WTC11 (cell line): ENCODE data around the gene LRIG3. TPM values are rescaled to one million over a fixed set of nuclear protein-coding genes. Genes with fewer than 3 reads are reported as not detected.
A peak's percentile ranks its signal among the peaks of the same experiment; 100 is the strongest.

Experiments
- ATAC-seq: fragments of 200-7000 bp; cut with Tn5 transposase; 2 replicates; pipeline ENCODE4 v1.10.0; 2021; ENCODE audit warnings: mild to moderate bottlenecking, moderate library complexity
- CTCF ChIA-PET: fragments of 300-600 bp; sonication (Branson Sonifier 250); formaldehyde crosslinking; loops from one replicate; lab custom pipeline; 2021; ENCODE audit warnings: antibody characterized with exemption; lab: Charles Lee
- POLR2A ChIA-PET: fragments of 350-600 bp; sonication (Branson Sonifier 250); formaldehyde crosslinking; loops from one replicate; lab custom pipeline; 2021; ENCODE audit warnings: antibody characterized with exemption; lab: Charles Lee
- DNase-seq: peaks from one replicate; pipeline ENCODE4 v3.0.0; 2021; ENCODE audit warnings: low spot score
- H3K27ac Mint-ChIP-seq: 2 replicates; pipeline ENCODE4 v1.8.0; 2021; ENCODE audit warnings: mixed read lengths
- H3K27me3 Mint-ChIP-seq: 2 replicates; pipeline ENCODE4 v1.8.0; 2021; ENCODE audit warnings: low read depth, mild to moderate bottlenecking, moderate library complexity, mixed read lengths
- H3K36me3 Mint-ChIP-seq: 2 replicates; pipeline ENCODE4 v1.8.0; 2021; ENCODE audit warnings: mixed read lengths
- H3K4me1 Mint-ChIP-seq: 2 replicates; pipeline ENCODE4 v1.8.0; 2022; ENCODE audit warnings: mixed read lengths
- H3K4me3 Mint-ChIP-seq: 2 replicates; pipeline ENCODE4 v1.8.0; 2021; ENCODE audit warnings: mild to moderate bottlenecking, moderate library complexity, mixed read lengths
- H3K9me3 Mint-ChIP-seq: 2 replicates; pipeline ENCODE4 v1.8.0; 2021; ENCODE audit warnings: mixed read lengths
- ATF1 ChIP-seq: sonication (generic); formaldehyde crosslinking; IDR thresholded peaks from 2 replicates; pipeline ENCODE4 v1.8.1; 2023; ENCODE audit warnings: mild to moderate bottlenecking, moderate library complexity, missing genetic modification reagents
- FOXJ3 ChIP-seq: sonication (generic); formaldehyde crosslinking; IDR thresholded peaks from 2 replicates; pipeline ENCODE4 v1.9.0; 2021; ENCODE audit warnings: missing genetic modification reagents, mild to moderate bottlenecking, borderline replicate concordance
- JAZF1 ChIP-seq: fragments of 250-450 bp; sonication (Bioruptor Pico); IDR thresholded peaks from 2 replicates; pipeline ENCODE4 v1.9.0; 2021; ENCODE audit warnings: moderate library complexity, mild to moderate bottlenecking, inconsistent platforms
- NFE2L1 ChIP-seq: sonication (generic); formaldehyde crosslinking; IDR thresholded peaks from 2 replicates; pipeline ENCODE4 v1.8.1; 2023; ENCODE audit warnings: missing genetic modification reagents
- ZNF138 ChIP-seq: sonication (generic); formaldehyde crosslinking; conservative IDR thresholded peaks from 2 replicates; pipeline ENCODE4 v1.8.1; 2022; ENCODE audit warnings: mild to moderate bottlenecking, moderate library complexity, missing genetic modification reagents
- ZNF317 ChIP-seq: sonication (generic); formaldehyde crosslinking; IDR thresholded peaks from 2 replicates; pipeline ENCODE4 v1.8.1; 2023; ENCODE audit warnings: low read depth, mild to moderate bottlenecking, moderate library complexity, missing genetic modification reagents, borderline replicate concordance
- total RNA-seq: library from RNA; stranded (reverse); gene quantifications from 3 replicates; pipeline ENCODE4 v1.2.3, GENCODE V29; 2021
- TF ChIP-seq, protein P1 (sequence below): sonication (generic); formaldehyde crosslinking; IDR thresholded peaks from 2 replicates; pipeline ENCODE4 v1.8.0; 2022; ENCODE audit warnings: mild to moderate bottlenecking, missing genetic modification reagents
- TF ChIP-seq, protein P2 (sequence below): sonication (generic); formaldehyde crosslinking; IDR thresholded peaks from 2 replicates; pipeline ENCODE4 v1.8.0; 2023; ENCODE audit warnings: mild to moderate bottlenecking, missing genetic modification reagents
- TF ChIP-seq, protein P3 (sequence below): sonication (generic); formaldehyde crosslinking; IDR thresholded peaks from 2 replicates; pipeline ENCODE4 v1.8.1; 2023; ENCODE audit warnings: mild to moderate bottlenecking, missing genetic modification reagents
- TF ChIP-seq, protein P4 (sequence below): sonication (generic); formaldehyde crosslinking; IDR thresholded peaks from 2 replicates; pipeline ENCODE4 v1.8.1; 2023; ENCODE audit warnings: mild to moderate bottlenecking, missing genetic modification reagents, borderline replicate concordance
- TF ChIP-seq, protein P5 (sequence below): sonication (generic); formaldehyde crosslinking; IDR thresholded peaks from 2 replicates; pipeline ENCODE4 v1.8.0; 2023; ENCODE audit warnings: missing genetic modification reagents, mild to moderate bottlenecking, borderline replicate concordance
- TF ChIP-seq, protein P6 (sequence below): fragments of 200-600 bp; IDR thresholded peaks from 2 replicates; pipeline ENCODE4 v1.8.0; 2022; ENCODE audit warnings: antibody characterized with exemption

LRIG3 gene
- total RNA-seq, 1 experiment from 2014 or later = 13.0 TPM

DNA sequence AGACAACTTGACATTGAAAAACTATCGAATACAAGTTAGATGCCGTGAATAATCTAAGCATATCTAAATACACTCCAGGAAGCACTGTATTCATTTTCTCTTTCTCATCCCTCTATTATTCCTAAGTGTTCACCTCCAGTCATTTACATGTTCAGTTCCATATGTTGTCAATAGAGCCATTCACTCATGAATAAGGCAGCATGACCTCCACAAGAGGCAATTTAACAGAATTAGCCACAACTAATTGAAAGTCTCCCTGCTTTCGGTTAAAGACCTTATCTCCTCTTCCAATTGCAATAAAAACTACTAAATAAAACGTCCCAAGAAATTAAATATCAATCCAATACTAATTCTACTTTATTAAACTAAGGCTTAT lies 1.8 kb downstream of the LRIG3 start:
- TF ChIP-seq NFE2L1 (CRISPR knock-in tag) (no peak), ATF1 (CRISPR knock-in tag) (no peak), FOXJ3 (CRISPR knock-in tag) (no peak), JAZF1 (no peak), ZNF317 (CRISPR knock-in tag) (no peak), ZNF138 (no peak)
- TF ChIP-seq, protein P1, sequence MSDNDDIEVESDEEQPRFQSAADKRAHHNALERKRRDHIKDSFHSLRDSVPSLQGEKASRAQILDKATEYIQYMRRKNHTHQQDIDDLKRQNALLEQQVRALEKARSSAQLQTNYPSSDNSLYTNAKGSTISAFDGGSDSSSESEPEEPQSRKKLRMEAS (CRISPR knock-in tag) = no peak
- TF ChIP-seq, protein P2, sequence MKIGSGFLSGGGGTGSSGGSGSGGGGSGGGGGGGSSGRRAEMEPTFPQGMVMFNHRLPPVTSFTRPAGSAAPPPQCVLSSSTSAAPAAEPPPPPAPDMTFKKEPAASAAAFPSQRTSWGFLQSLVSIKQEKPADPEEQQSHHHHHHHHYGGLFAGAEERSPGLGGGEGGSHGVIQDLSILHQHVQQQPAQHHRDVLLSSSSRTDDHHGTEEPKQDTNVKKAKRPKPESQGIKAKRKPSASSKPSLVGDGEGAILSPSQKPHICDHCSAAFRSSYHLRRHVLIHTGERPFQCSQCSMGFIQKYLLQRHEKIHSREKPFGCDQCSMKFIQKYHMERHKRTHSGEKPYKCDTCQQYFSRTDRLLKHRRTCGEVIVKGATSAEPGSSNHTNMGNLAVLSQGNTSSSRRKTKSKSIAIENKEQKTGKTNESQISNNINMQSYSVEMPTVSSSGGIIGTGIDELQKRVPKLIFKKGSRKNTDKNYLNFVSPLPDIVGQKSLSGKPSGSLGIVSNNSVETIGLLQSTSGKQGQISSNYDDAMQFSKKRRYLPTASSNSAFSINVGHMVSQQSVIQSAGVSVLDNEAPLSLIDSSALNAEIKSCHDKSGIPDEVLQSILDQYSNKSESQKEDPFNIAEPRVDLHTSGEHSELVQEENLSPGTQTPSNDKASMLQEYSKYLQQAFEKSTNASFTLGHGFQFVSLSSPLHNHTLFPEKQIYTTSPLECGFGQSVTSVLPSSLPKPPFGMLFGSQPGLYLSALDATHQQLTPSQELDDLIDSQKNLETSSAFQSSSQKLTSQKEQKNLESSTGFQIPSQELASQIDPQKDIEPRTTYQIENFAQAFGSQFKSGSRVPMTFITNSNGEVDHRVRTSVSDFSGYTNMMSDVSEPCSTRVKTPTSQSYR (CRISPR knock-in tag) = no peak
- TF ChIP-seq, protein P3, sequence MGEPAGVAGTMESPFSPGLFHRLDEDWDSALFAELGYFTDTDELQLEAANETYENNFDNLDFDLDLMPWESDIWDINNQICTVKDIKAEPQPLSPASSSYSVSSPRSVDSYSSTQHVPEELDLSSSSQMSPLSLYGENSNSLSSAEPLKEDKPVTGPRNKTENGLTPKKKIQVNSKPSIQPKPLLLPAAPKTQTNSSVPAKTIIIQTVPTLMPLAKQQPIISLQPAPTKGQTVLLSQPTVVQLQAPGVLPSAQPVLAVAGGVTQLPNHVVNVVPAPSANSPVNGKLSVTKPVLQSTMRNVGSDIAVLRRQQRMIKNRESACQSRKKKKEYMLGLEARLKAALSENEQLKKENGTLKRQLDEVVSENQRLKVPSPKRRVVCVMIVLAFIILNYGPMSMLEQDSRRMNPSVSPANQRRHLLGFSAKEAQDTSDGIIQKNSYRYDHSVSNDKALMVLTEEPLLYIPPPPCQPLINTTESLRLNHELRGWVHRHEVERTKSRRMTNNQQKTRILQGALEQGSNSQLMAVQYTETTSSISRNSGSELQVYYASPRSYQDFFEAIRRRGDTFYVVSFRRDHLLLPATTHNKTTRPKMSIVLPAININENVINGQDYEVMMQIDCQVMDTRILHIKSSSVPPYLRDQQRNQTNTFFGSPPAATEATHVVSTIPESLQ (CRISPR knock-in tag) = no peak
- TF ChIP-seq, protein P4, sequence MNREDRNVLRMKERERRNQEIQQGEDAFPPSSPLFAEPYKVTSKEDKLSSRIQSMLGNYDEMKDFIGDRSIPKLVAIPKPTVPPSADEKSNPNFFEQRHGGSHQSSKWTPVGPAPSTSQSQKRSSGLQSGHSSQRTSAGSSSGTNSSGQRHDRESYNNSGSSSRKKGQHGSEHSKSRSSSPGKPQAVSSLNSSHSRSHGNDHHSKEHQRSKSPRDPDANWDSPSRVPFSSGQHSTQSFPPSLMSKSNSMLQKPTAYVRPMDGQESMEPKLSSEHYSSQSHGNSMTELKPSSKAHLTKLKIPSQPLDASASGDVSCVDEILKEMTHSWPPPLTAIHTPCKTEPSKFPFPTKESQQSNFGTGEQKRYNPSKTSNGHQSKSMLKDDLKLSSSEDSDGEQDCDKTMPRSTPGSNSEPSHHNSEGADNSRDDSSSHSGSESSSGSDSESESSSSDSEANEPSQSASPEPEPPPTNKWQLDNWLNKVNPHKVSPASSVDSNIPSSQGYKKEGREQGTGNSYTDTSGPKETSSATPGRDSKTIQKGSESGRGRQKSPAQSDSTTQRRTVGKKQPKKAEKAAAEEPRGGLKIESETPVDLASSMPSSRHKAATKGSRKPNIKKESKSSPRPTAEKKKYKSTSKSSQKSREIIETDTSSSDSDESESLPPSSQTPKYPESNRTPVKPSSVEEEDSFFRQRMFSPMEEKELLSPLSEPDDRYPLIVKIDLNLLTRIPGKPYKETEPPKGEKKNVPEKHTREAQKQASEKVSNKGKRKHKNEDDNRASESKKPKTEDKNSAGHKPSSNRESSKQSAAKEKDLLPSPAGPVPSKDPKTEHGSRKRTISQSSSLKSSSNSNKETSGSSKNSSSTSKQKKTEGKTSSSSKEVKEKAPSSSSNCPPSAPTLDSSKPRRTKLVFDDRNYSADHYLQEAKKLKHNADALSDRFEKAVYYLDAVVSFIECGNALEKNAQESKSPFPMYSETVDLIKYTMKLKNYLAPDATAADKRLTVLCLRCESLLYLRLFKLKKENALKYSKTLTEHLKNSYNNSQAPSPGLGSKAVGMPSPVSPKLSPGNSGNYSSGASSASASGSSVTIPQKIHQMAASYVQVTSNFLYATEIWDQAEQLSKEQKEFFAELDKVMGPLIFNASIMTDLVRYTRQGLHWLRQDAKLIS = no peak
- TF ChIP-seq, protein P5, sequence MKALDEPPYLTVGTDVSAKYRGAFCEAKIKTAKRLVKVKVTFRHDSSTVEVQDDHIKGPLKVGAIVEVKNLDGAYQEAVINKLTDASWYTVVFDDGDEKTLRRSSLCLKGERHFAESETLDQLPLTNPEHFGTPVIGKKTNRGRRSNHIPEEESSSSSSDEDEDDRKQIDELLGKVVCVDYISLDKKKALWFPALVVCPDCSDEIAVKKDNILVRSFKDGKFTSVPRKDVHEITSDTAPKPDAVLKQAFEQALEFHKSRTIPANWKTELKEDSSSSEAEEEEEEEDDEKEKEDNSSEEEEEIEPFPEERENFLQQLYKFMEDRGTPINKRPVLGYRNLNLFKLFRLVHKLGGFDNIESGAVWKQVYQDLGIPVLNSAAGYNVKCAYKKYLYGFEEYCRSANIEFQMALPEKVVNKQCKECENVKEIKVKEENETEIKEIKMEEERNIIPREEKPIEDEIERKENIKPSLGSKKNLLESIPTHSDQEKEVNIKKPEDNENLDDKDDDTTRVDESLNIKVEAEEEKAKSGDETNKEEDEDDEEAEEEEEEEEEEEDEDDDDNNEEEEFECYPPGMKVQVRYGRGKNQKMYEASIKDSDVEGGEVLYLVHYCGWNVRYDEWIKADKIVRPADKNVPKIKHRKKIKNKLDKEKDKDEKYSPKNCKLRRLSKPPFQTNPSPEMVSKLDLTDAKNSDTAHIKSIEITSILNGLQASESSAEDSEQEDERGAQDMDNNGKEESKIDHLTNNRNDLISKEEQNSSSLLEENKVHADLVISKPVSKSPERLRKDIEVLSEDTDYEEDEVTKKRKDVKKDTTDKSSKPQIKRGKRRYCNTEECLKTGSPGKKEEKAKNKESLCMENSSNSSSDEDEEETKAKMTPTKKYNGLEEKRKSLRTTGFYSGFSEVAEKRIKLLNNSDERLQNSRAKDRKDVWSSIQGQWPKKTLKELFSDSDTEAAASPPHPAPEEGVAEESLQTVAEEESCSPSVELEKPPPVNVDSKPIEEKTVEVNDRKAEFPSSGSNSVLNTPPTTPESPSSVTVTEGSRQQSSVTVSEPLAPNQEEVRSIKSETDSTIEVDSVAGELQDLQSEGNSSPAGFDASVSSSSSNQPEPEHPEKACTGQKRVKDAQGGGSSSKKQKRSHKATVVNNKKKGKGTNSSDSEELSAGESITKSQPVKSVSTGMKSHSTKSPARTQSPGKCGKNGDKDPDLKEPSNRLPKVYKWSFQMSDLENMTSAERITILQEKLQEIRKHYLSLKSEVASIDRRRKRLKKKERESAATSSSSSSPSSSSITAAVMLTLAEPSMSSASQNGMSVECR (CRISPR knock-in tag) = no peak
- TF ChIP-seq, protein P6, sequence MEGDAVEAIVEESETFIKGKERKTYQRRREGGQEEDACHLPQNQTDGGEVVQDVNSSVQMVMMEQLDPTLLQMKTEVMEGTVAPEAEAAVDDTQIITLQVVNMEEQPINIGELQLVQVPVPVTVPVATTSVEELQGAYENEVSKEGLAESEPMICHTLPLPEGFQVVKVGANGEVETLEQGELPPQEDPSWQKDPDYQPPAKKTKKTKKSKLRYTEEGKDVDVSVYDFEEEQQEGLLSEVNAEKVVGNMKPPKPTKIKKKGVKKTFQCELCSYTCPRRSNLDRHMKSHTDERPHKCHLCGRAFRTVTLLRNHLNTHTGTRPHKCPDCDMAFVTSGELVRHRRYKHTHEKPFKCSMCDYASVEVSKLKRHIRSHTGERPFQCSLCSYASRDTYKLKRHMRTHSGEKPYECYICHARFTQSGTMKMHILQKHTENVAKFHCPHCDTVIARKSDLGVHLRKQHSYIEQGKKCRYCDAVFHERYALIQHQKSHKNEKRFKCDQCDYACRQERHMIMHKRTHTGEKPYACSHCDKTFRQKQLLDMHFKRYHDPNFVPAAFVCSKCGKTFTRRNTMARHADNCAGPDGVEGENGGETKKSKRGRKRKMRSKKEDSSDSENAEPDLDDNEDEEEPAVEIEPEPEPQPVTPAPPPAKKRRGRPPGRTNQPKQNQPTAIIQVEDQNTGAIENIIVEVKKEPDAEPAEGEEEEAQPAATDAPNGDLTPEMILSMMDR = no peak
- DNase-seq (no peak), ATAC-seq (no peak)
- CTCF ChIA-PET = interaction anchor here (1.9 to 2.4 kb wide), 3 partner anchors 13 to 378 kb away, joined by 10 to 16 read pairs (median 13); no protein-coding TSS in a partner anchor
- Mint-ChIP-seq H3K27ac (no peak overlapping the region), H3K4me1 (peaks cover 45% of the 10 kb centered on the region), H3K36me3 (peaks cover 4% of the 10 kb centered on the region), H3K4me3 (peak overlapping the region; percentile 80), H3K27me3 (peaks cover 19% of the 10 kb centered on the region), H3K9me3 (no peaks in the 10 kb centered on the region)
- POLR2A ChIA-PET = no interaction called here
